ENCODE data around the gene LRRC1.

DNA sequence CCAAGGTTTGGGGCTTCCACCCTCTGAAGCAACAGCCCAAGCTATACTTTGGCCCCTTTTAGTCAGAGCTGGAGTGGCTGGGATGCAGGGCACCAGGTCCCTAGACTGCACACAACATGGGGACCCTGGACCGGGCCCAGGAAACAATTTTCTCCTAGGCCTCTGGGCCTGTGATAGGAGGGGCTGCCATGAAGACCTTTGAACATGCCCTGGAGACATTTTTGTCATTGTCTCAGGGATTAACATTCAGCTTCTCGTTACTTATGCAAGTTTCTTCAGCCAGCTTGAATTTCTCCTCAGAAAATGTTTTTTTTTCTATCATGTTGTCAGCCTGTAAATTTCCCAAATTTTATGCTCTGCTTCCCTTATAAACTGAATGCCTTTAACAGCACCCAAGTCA, 82.3 kb downstream of the LRRC1 start:
- TF ChIP-seq, protein P1, sequence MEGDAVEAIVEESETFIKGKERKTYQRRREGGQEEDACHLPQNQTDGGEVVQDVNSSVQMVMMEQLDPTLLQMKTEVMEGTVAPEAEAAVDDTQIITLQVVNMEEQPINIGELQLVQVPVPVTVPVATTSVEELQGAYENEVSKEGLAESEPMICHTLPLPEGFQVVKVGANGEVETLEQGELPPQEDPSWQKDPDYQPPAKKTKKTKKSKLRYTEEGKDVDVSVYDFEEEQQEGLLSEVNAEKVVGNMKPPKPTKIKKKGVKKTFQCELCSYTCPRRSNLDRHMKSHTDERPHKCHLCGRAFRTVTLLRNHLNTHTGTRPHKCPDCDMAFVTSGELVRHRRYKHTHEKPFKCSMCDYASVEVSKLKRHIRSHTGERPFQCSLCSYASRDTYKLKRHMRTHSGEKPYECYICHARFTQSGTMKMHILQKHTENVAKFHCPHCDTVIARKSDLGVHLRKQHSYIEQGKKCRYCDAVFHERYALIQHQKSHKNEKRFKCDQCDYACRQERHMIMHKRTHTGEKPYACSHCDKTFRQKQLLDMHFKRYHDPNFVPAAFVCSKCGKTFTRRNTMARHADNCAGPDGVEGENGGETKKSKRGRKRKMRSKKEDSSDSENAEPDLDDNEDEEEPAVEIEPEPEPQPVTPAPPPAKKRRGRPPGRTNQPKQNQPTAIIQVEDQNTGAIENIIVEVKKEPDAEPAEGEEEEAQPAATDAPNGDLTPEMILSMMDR (conservative IDR thresholded peaks at IDR 0.05 in 1 of 2, IDR thresholded peaks at IDR 0.05 in 1 of 2; ENCODE audit: low read depth in 1 of 2, low read length in 2 of 2) = no peak
- TF ChIP-seq EZH2 (IDR thresholded peaks at IDR 0.05; ENCODE audit: low read length, missing control alignments) = no peak

All from fibroblast of lung (primary cell).